Measurements from ENCODE around the gene RGL2. TPM values are rescaled to one million over a fixed set of nuclear protein-coding genes. Genes with fewer than 3 reads are reported as not detected.

Gene RGL2
- total RNA-seq, 1 experiment from 2014 or later, result 71.3 TPM

DNA sequence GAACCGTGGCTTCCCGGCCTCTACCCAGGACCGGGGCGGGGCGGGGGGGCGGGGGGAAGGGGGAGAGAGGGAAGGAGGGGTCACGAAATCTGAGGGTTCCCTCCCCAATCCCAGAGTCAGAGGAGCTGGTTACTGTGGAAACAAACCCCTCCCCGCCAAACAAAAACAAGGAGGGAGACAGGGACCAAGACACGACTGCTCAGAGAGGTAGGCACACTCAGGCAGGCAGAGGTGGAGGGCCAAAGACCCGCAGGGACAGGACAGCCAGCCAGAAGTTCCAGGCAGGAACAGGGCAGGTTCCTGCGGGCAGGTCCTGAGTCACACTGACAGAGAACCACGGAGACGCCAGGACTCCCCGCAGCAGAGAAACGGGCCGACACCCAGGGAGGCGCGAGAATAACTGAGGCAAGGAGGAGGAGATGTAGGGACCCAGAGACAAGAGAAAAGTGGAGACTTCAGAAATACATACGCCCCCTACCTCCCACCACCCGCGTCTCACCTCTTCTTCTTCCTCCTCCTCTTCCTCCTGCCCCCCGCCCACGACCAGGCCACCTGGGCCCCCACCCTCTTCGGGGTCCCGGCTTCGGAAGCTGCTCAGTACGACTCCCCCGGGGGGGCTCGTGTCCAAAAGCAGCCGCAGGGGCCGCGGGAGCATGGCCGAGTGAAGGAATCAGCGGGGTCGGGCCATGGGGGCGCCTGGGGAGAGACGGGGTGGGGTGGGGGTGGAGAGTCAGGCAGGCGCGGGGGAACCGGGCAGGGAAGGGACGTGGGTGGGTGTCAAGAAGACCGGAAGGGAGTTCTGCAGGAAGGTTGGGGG is 578 bp downstream of the RGL2 start:
- no TSS peak for BruUV-seq (replicated peaks)
- CTCF ChIA-PET, result interaction anchor here (0.5 to 1.4 kb wide), 4 partner anchors 19 to 128 kb away, joined by 3 to 7 read pairs (median 4); partner anchors contain the start of genes RPS18 and VPS52
- Mint-ChIP-seq H3K9me3 (ENCODE audit: unreplicated experiment) (no peaks in the 10 kb centered on the region), H3K27ac (ENCODE audit: unreplicated experiment) (peak overlapping the region; percentile 98), H3K27me3 (ENCODE audit: insufficient read depth, unreplicated experiment) (no peaks in the 10 kb centered on the region), H3K4me3 (ENCODE audit: unreplicated experiment) (peak overlapping the region; percentile 95), H3K4me1 (ENCODE audit: low read depth, unreplicated experiment) (peaks cover 13% of the 10 kb centered on the region), H3K36me3 (ENCODE audit: insufficient read depth, unreplicated experiment) (peaks cover 53% of the 10 kb centered on the region)
- intact Hi-C loops (cut with micrococcal nuclease; ENCODE audit: unreplicated experiment), result loop anchor here (1.0 to 5.0 kb wide), 2 partner anchors 9 to 129 kb away; partner anchors contain the start of genes PFDN6 and WDR46
- TF ChIP-seq, protein P1, sequence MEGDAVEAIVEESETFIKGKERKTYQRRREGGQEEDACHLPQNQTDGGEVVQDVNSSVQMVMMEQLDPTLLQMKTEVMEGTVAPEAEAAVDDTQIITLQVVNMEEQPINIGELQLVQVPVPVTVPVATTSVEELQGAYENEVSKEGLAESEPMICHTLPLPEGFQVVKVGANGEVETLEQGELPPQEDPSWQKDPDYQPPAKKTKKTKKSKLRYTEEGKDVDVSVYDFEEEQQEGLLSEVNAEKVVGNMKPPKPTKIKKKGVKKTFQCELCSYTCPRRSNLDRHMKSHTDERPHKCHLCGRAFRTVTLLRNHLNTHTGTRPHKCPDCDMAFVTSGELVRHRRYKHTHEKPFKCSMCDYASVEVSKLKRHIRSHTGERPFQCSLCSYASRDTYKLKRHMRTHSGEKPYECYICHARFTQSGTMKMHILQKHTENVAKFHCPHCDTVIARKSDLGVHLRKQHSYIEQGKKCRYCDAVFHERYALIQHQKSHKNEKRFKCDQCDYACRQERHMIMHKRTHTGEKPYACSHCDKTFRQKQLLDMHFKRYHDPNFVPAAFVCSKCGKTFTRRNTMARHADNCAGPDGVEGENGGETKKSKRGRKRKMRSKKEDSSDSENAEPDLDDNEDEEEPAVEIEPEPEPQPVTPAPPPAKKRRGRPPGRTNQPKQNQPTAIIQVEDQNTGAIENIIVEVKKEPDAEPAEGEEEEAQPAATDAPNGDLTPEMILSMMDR (IDR thresholded peaks at IDR 0.05; ENCODE audit: insufficient read depth in 1 of 2, low read depth in 1 of 2, low read length in 1 of 2, severe bottlenecking in 1 of 2, unreplicated experiment in 1 of 2), result no peak
- peak; percentile 87 to 88 for DNase-seq
- Histone ChIP-seq H3K27me3 (replicated peaks; ENCODE audit: control insufficient read depth, insufficient read depth, low read length) (no peaks in the 10 kb centered on the region), H3K4me3 (ENCODE audit: low read depth, low read length) (peak overlapping the region; percentile 90), H3K36me3 (ENCODE audit: control insufficient read depth, insufficient read depth, low read length) (no peaks in the 10 kb centered on the region; the same call in none of the 2 replicates), H3K9me3 (no peaks in the 10 kb centered on the region), H3K4me1 (peaks cover 13% of the 10 kb centered on the region)
- POLR2A ChIA-PET, result interaction anchor here (0.5 to 1.7 kb wide), 10 partner anchors 8 to 125 kb away, joined by 3 to 19 read pairs (median 4); partner anchors contain the start of genes PFDN6, RPS18, VPS52 and WDR46

DNA sequence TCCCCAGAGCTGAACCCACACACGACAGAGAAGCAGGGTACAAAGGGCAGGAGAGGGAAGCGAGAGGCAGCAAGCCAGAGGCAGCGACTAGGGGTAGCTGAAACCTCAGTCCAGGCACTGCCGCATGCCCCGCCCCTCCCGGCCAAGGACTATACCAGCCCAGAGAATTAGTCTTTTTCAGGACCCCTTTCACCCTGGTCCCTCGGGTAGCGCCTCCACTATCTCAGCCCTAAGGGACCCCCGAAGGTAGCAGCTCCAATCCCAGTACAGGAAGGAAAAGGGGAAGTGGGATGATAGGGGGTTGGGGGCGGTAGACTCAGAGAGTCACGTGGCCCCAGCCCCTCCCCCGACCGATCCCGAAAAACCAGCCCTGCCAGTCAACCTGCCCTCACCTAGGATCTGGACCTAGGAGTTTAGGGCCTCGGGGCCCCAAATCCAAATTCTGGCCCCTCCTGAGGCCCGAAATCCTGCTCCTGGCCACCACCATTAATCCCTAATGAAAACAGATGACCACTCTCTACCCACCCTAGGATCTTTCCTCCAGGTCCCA is 1.3 kb downstream of the RGL2 start:
- H3K4me3 ChIP-seq (ENCODE audit: low read depth, low read length), result peak overlapping the region; percentile 90
- no peaks in the 10 kb centered on the region for H3K9me3 ChIP-seq
- intact Hi-C loops (cut with micrococcal nuclease; ENCODE audit: unreplicated experiment), result loop anchor here (1.0 to 5.0 kb wide), 2 partner anchors 8 to 130 kb away; partner anchors contain the start of genes PFDN6 and WDR46
- DNase-seq, result peak; percentile 84 to 88
- ChIA-PET POLR2A (interaction anchor here (0.5 to 1.6 kb wide), 7 partner anchors 8 to 76 kb away, joined by 3 to 9 read pairs (median 5); partner anchors contain the start of genes RPS18, VPS52 and ZBTB22), CTCF (interaction anchor here (1.3 to 1.4 kb wide), 2 partner anchors 18 to 128 kb away, joined by 3 to 7 read pairs; no protein-coding TSS in a partner anchor)
- peak overlapping the region; percentile 95 for H3K4me3 Mint-ChIP-seq (ENCODE audit: unreplicated experiment)
- no peaks in the 10 kb centered on the region for H3K27me3 Mint-ChIP-seq (ENCODE audit: insufficient read depth, unreplicated experiment)
- H3K27me3 ChIP-seq (replicated peaks; ENCODE audit: control insufficient read depth, insufficient read depth, low read length), result no peaks in the 10 kb centered on the region
- H3K4me1 ChIP-seq, result peaks cover 13% of the 10 kb centered on the region
- TF ChIP-seq, protein P1 (IDR thresholded peaks at IDR 0.05; ENCODE audit: insufficient read depth in 1 of 2, low read depth in 1 of 2, low read length in 1 of 2, severe bottlenecking in 1 of 2, unreplicated experiment in 1 of 2), result no peak
- H3K27ac Mint-ChIP-seq (ENCODE audit: unreplicated experiment), result peak overlapping the region; percentile 98
- BruUV-seq (replicated peaks), result no TSS peak
- no peaks in the 10 kb centered on the region; the same call in none of the 2 replicates for H3K36me3 ChIP-seq (ENCODE audit: control insufficient read depth, insufficient read depth, low read length)
- peaks cover 13% of the 10 kb centered on the region for H3K4me1 Mint-ChIP-seq (ENCODE audit: low read depth, unreplicated experiment)
- no peaks in the 10 kb centered on the region for H3K9me3 Mint-ChIP-seq (ENCODE audit: unreplicated experiment)
- H3K36me3 Mint-ChIP-seq (ENCODE audit: insufficient read depth, unreplicated experiment), result peaks cover 60% of the 10 kb centered on the region

Measured in Caco-2 (cell line).